ENCODE measurements around the gene ZNF83. TPM values are rescaled to one million over a fixed set of nuclear protein-coding genes. Genes with fewer than 3 reads are reported as not detected.

ZNF83 gene
- total RNA-seq, 6 experiments from 2014 or later: 2.5 to 5.9 (median 3.3) TPM

DNA sequence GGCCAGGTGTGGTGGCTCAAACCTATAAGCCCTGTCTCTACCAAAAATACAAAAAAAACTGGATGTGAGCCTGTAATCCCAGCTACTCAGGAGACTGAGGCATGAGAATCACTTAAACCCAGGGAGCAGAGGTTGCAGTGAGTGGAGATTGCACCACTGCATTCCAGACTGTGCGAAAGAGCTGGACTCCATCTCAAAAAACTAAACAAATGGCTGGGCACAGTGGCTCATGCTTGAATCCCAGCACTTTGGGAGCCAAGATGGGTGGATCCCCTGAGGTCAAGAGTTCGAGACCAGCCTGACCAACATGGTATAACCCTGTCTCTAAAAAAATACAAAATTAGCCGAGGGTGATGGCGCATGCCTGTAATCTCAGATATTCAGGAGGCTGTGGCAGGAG, 34.9 kb upstream of the ZNF83 start:
- H3K27ac ChIP-seq: no peak overlapping the region
- DNase-seq (no peak), ATAC-seq (no peak)
- TF ChIP-seq, protein P1, sequence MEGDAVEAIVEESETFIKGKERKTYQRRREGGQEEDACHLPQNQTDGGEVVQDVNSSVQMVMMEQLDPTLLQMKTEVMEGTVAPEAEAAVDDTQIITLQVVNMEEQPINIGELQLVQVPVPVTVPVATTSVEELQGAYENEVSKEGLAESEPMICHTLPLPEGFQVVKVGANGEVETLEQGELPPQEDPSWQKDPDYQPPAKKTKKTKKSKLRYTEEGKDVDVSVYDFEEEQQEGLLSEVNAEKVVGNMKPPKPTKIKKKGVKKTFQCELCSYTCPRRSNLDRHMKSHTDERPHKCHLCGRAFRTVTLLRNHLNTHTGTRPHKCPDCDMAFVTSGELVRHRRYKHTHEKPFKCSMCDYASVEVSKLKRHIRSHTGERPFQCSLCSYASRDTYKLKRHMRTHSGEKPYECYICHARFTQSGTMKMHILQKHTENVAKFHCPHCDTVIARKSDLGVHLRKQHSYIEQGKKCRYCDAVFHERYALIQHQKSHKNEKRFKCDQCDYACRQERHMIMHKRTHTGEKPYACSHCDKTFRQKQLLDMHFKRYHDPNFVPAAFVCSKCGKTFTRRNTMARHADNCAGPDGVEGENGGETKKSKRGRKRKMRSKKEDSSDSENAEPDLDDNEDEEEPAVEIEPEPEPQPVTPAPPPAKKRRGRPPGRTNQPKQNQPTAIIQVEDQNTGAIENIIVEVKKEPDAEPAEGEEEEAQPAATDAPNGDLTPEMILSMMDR (IDR thresholded peaks at IDR 0.05): no peak
- TF ChIP-seq POLR2A (IDR thresholded peaks at IDR 0.05): no peak
- intact Hi-C loops (cut with DNase I): no loop called here
- WGBS (ENCODE audit: insufficient coverage, low coverage, low lambda C conversion rate, missing lambda C conversion rate): 89% methylated on average over 4 of the region's 4 CpGs
- no peaks in the 10 kb centered on the region for H3K9me3 ChIP-seq
- H3K4me1 ChIP-seq: no peaks in the 10 kb centered on the region
- H3K4me3 ChIP-seq: no peak overlapping the region
- no peaks in the 10 kb centered on the region for H3K36me3 ChIP-seq
- no peaks in the 10 kb centered on the region for H3K27me3 ChIP-seq

DNA sequence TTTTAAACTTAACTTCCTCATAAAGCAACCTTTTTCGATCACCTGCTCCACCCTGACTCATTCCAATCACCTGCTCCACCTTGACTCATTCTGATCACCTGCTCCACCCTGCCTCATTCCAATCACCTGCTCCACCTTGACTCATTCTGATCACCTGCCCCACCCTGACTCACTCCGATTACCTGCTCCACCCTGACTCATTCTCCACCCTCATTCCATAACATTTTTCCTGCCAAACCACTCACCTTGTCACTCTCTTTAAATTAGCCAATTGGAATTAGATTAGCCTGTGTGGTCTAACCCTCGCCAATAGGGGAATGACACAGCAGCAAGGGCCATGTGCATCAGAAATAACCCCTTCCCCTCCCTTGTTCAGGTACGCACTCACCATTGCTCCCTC, 31.9 kb upstream of the ZNF83 start:
- WGBS (ENCODE audit: insufficient coverage, low coverage, low lambda C conversion rate, missing lambda C conversion rate): 62% methylated on average over 4 of the region's 4 CpGs
- ATAC-seq (no peak), DNase-seq (no peak)
- Histone ChIP-seq H3K36me3 (no peaks in the 10 kb centered on the region), H3K4me3 (no peak overlapping the region), H3K27ac (no peak overlapping the region), H3K9me3 (no peaks in the 10 kb centered on the region), H3K4me1 (no peaks in the 10 kb centered on the region), H3K27me3 (no peaks in the 10 kb centered on the region)
- intact Hi-C loops (cut with DNase I): no loop called here
- TF ChIP-seq POLR2A (IDR thresholded peaks at IDR 0.05): no peak
- TF ChIP-seq, protein P1 (IDR thresholded peaks at IDR 0.05): no peak

DNA sequence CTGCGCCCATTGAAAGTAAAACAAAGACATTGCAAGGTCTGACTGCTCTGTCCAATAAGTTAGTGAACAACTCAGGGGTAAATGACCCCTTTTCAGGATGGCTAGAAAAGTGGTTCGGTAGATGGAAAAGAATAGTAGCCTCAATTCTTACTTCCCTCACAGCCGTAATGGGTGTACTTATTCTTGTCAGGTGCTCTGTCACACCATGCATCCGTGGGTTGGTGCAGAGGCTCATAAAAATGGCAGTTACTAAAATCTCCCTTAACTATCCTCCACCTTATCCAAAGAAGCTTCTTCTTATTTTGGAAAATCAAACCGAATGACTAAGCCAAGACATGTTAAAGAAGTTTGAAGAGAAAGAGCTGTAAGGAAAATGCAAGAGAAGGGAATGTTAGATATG, 31.4 kb upstream of the ZNF83 start:
- DNase-seq: no peak
- intact Hi-C loops (cut with DNase I): no loop called here

DNA sequence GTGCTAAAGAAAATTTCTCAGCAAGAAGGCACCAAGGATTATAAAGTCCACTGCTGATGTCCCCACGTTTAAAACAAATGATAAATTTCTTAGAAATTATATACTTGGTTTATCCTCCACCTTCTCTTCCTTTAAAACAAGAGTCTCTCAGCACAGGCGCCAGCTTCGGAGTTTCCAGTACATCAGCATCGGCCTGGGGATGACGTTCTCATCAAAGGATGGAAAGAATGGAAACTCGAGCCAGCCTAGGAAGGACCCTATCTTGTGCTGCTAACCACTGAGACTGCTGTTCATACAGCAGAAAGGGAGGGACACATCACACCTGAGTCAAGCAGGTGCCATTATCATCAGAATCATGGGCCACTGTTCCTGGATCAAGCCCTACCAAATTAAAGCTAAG, 29.8 kb upstream of the ZNF83 start:
- Histone ChIP-seq H3K4me1 (no peaks in the 10 kb centered on the region), H3K27me3 (no peaks in the 10 kb centered on the region), H3K4me3 (no peak overlapping the region), H3K27ac (no peak overlapping the region), H3K36me3 (no peaks in the 10 kb centered on the region), H3K9me3 (no peaks in the 10 kb centered on the region)
- 53% methylated on average over 6 of the region's 6 CpGs for WGBS (ENCODE audit: insufficient coverage, low coverage, low lambda C conversion rate, missing lambda C conversion rate)
- ATAC-seq (no peak), DNase-seq (no peak)
- no peak for TF ChIP-seq POLR2A (IDR thresholded peaks at IDR 0.05)
- TF ChIP-seq, protein P1 (IDR thresholded peaks at IDR 0.05): no peak
- intact Hi-C loops (cut with DNase I): no loop called here

More for the DNA sequence above, 31.4 kb upstream of the ZNF83 start:
- Histone ChIP-seq H3K36me3 (no peaks in the 10 kb centered on the region), H3K9me3 (no peaks in the 10 kb centered on the region), H3K4me1 (no peaks in the 10 kb centered on the region), H3K27me3 (no peaks in the 10 kb centered on the region), H3K27ac (no peak overlapping the region), H3K4me3 (no peak overlapping the region)
- no peak for ATAC-seq
- TF ChIP-seq POLR2A (IDR thresholded peaks at IDR 0.05): no peak
- TF ChIP-seq, protein P1 (IDR thresholded peaks at IDR 0.05): no peak
- 56% methylated on average over 4 of the region's 5 CpGs for WGBS (ENCODE audit: insufficient coverage, low coverage, low lambda C conversion rate, missing lambda C conversion rate)

DNA sequence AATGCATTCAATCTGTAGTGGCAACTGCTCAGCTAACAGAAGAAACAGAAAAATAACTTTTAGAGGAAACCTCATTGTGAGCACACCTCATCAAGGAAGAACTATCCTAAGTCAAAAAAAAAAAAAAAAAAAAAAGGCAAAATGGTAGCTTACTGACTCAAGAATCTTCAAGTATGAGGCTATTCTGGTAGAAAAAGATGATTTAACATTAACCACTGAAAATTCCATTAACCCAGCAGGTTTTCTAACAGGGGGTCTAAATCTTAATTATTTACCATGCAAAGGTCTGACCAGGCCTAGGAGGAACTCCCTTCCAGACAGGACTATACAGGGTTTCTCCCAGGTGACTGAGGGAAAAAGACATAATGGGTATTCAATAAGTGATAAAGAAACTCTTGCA, 28.4 kb upstream of the ZNF83 start:
- DNase-seq (no peak), ATAC-seq (no peak)
- no peaks in the 10 kb centered on the region for H3K4me1 ChIP-seq
- intact Hi-C loops (cut with DNase I): no loop called here
- H3K27ac ChIP-seq: no peak overlapping the region
- H3K4me3 ChIP-seq: no peak overlapping the region
- no peaks in the 10 kb centered on the region for H3K36me3 ChIP-seq
- TF ChIP-seq, protein P1 (IDR thresholded peaks at IDR 0.05): no peak
- no peak for TF ChIP-seq POLR2A (IDR thresholded peaks at IDR 0.05)
- no peaks in the 10 kb centered on the region for H3K9me3 ChIP-seq
- H3K27me3 ChIP-seq: no peaks in the 10 kb centered on the region

All from right lobe of liver (tissue), 6 donors.